Measurements from ENCODE around the gene ADPRHL1. TPM values are rescaled to one million over a fixed set of nuclear protein-coding genes. Genes with fewer than 3 reads are reported as not detected.

Gene ADPRHL1
- total RNA-seq, 1 experiment from 2014 or later = 1.4 TPM

DNA sequence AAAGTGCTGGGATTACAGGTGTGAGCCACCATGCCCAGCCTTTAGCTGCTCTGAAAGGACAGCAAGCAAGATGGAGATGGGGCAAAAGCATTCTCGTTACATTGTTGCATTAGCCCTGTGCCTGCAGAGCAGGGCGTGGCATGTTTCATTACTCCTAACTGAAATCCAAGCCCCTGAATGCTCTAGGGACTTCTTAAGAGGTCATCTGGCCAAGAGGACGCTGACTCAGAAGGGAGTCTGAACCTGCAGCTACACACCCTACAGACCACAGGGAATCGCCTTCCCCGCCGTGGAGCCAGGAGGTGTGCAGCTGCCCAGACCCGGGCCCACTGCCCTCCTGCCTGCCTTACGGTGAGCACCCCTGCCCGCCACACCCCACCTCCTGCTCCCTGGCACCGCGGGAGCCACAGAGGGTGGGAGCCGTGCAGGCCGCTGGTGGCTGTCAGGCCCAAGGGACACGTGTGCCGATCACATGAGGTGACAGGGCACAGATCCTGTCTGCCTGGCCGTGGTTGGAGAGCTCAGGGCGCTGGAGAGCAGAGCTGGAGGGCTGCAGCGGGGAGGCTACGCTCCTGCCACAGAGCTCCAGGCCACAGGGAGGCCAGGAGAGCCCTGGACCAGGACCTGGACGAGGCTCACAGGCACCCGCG lies 27.2 kb downstream of the ADPRHL1 start:
- no peaks in the 10 kb centered on the region for H3K27me3 ChIP-seq (ENCODE audit: control insufficient read depth, insufficient read depth, low read length)
- no peak for DNase-seq

DNA sequence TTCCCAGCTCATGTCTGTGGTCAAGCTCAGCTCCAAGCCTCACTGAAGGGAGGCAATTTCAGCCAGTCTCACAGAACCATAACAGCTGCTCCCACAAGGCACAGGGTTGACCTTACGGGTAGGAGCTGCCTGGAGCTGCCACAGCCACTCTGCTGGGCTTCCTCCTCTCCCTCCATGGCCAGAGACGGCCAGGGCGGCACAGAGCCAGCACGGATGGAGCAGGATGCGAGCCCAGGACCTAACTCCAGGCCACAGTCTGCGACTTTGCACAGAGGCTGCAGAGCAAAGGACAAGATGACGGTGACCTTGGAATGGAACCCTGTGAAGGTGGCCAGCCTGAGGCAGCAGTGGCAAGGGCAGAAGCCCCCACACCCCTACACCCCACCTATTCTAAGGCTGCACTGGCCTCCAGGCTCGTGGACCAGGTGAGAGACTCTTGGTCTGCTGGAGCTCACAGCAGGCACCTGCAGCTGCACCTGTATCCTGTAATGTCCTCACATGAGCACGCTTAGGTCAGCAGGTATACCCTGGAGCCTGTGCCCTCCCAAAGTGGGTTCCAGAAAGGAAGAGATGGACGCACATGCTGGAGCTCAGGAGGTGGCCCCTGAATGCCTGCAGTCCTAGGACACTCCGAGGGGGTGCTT lies 29.6 kb downstream of the ADPRHL1 start:
- Histone ChIP-seq H3K27me3 (ENCODE audit: control insufficient read depth, insufficient read depth, low read length) (no peaks in the 10 kb centered on the region; the same call in 1 of the 2 replicates), H3K4me3 (ENCODE audit: insufficient read depth, low read depth, low read length) (no peak overlapping the region), H3K36me3 (replicated peaks; ENCODE audit: control insufficient read depth, insufficient read depth, low read length) (no peaks in the 10 kb centered on the region)
- no peak for DNase-seq

More for the DNA sequence above, 27.2 kb downstream of the ADPRHL1 start:
- H3K36me3 ChIP-seq (replicated peaks; ENCODE audit: control insufficient read depth, insufficient read depth, low read length) = no peaks in the 10 kb centered on the region
- H3K4me3 ChIP-seq (ENCODE audit: insufficient read depth, low read depth, low read length) = no peak overlapping the region

- H3K36me3 ChIP-seq (replicated peaks; ENCODE audit: control insufficient read depth, insufficient read depth, low read length) = no peaks in the 10 kb centered on the region
- no peak overlapping the region for H3K4me3 ChIP-seq (ENCODE audit: insufficient read depth, low read depth, low read length)
- DNase-seq = no peak
- H3K27me3 ChIP-seq (ENCODE audit: control insufficient read depth, insufficient read depth, low read length) = no peaks in the 10 kb centered on the region; the same call in 1 of the 2 replicates
Observed at GRCh38 chr13:113422807-113423519, 30.3 kb downstream of the ADPRHL1 start.

DNA sequence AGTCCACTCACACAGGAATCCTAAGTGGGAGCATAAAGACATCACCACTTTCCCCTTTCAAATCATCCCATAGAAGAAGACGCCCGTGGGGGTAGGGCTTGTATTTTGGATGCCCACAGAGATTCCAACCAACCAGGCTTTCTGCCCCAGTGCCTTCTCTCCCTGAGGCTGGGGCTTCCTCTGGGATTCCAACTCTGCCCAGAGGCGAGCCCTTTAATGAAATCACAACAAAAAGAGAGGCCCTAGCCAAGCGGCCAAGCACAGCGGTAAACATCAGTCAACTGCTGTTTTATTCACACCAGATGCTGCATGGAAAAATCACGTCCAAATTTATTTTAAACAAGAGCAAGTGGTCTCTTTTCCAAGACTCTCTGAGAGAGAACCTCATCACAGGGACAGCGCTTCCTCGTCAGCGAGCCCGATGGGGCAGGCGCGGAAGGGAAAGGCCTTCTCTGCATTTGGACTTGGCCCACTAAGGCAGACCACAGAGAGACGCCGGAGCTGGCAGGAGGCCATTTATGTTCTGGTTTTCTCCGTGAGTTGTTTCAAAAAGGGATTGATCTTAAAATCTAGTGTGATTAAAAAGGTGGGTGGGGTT lies 31.5 kb downstream of the ADPRHL1 start:
- Histone ChIP-seq H3K4me3 (ENCODE audit: insufficient read depth, low read depth, low read length) (no peak overlapping the region), H3K36me3 (replicated peaks; ENCODE audit: control insufficient read depth, insufficient read depth, low read length) (no peaks in the 10 kb centered on the region), H3K27me3 (ENCODE audit: control insufficient read depth, insufficient read depth, low read length) (no peaks in the 10 kb centered on the region; the same call in 1 of the 2 replicates)
- no peak for DNase-seq

- Histone ChIP-seq H3K4me3 (ENCODE audit: insufficient read depth, low read depth, low read length) (no peak overlapping the region), H3K36me3 (replicated peaks; ENCODE audit: control insufficient read depth, insufficient read depth, low read length) (no peaks in the 10 kb centered on the region), H3K27me3 (ENCODE audit: control insufficient read depth, insufficient read depth, low read length) (no peaks in the 10 kb centered on the region; the same call in 1 of the 2 replicates)
- DNase-seq = peak; percentile 90
Observed at GRCh38 chr13:113420833-113421600, 32.3 kb downstream of the ADPRHL1 start.

DNA sequence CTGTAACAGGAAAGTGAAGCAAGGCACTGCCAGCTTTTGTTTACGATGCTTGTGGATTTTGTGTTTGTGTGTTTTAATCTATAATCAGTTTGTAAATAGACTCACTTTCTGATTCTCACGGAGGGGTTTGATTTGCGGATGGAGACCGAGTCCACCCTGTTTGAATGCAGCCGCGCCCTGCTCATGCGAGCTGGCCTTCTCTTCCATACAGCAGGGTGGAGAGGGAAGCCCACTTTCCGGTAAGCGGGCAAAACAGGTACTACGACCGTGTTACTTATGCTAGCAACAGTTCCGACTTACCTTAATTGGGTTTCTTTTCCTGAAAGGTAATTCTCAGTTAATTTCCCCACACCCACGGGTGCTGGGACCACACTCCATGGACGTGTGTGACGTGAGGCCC lies 33.1 kb downstream of the ADPRHL1 start:
- Histone ChIP-seq H3K36me3 (replicated peaks; ENCODE audit: control insufficient read depth, insufficient read depth, low read length) (no peaks in the 10 kb centered on the region), H3K27me3 (ENCODE audit: control insufficient read depth, insufficient read depth, low read length) (no peaks in the 10 kb centered on the region; the same call in 1 of the 2 replicates), H3K4me3 (ENCODE audit: insufficient read depth, low read depth, low read length) (no peak overlapping the region)
- no peak for DNase-seq

GRCh38 chr13:113419531-113420193 lies 33.6 kb downstream of the ADPRHL1 start:
- no peaks in the 10 kb centered on the region for H3K36me3 ChIP-seq (replicated peaks; ENCODE audit: control insufficient read depth, insufficient read depth, low read length)
- H3K4me3 ChIP-seq (ENCODE audit: insufficient read depth, low read depth, low read length) = no peak overlapping the region
- no peak for DNase-seq
- H3K27me3 ChIP-seq (ENCODE audit: control insufficient read depth, insufficient read depth, low read length) = no peaks in the 10 kb centered on the region; the same call in 1 of the 2 replicates

GRCh38 chr13:113418722-113419049 lies 34.6 kb downstream of the ADPRHL1 start:
- no peaks in the 10 kb centered on the region; the same call in 1 of the 2 replicates for H3K27me3 ChIP-seq (ENCODE audit: control insufficient read depth, insufficient read depth, low read length)
- no peak overlapping the region for H3K4me3 ChIP-seq (ENCODE audit: insufficient read depth, low read depth, low read length)
- DNase-seq = peak; percentile 44

GRCh38 chr13:113417836-113418721 lies 35.2 kb downstream of the ADPRHL1 start:
- Histone ChIP-seq H3K27me3 (ENCODE audit: control insufficient read depth, insufficient read depth, low read length) (no peaks in the 10 kb centered on the region; the same call in 1 of the 2 replicates), H3K4me3 (ENCODE audit: insufficient read depth, low read depth, low read length) (no peak overlapping the region), H3K36me3 (replicated peaks; ENCODE audit: control insufficient read depth, insufficient read depth, low read length) (no peaks in the 10 kb centered on the region)
- peak; percentile 52 for DNase-seq

More at GRCh38 chr13:113418722-113419049, 34.6 kb downstream of the ADPRHL1 start:
- H3K36me3 ChIP-seq (replicated peaks; ENCODE audit: control insufficient read depth, insufficient read depth, low read length) = no peaks in the 10 kb centered on the region

DNA sequence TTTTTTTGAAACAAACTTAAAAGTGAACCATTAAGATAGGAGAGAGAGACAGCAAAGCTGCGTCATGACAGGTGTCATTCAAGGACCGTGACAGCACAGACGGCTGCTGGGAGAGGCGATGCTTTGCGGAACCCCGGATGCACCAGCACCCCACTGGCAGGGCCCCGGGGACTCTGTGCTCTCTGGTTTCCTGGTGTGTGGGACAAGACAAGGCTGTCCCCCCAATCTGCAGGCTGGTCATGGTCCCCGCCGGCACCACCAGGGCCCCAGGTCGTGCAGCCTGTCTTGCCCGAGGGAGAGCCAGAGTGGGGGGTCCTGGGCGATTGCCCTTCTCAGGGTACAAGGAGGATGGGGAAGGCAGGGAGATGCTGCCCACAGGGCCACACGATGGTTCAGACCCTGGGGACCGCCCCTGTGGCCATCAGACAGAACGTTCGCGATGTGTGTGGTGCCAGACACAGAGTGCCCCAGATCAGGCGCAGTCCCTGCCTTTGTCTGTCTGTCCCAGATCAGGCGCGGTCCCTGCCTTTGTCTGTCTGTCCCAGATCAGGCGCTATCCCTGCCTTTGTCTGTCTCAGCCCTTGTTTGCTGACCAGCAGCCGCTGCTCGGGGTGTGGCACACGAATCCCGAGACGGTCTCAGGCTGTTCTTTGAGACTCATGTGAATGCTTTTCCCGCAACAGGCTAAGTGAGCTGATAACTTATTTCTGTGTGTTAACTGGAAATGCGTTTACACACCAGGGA lies 36.1 kb downstream of the ADPRHL1 start:
- no peak overlapping the region for H3K4me3 ChIP-seq (ENCODE audit: insufficient read depth, low read depth, low read length)
- no peaks in the 10 kb centered on the region for H3K36me3 ChIP-seq (replicated peaks; ENCODE audit: control insufficient read depth, insufficient read depth, low read length)
- DNase-seq = no peak
- no peaks in the 10 kb centered on the region; the same call in 1 of the 2 replicates for H3K27me3 ChIP-seq (ENCODE audit: control insufficient read depth, insufficient read depth, low read length)

DNA sequence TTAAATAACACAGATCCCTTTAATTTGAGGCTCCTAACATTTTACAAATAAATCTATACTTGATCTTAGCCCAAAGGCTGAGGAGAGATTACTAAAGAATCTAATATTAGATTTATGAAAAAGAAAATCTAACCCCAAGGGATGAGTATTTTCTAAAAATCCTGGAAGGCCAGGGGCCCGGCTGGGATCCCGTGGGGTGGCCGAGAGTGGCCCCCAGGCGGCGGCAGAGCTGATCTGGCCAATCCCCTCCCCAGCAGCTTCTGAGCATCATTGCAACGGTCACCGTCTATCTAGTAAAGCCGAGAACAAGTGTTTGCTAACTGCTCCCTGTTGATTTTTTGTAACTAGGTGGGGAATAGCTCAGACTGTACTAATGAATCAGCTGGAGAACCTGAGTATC lies 37.5 kb downstream of the ADPRHL1 start:
- Histone ChIP-seq H3K27me3 (ENCODE audit: control insufficient read depth, insufficient read depth, low read length) (no peaks in the 10 kb centered on the region; the same call in 1 of the 2 replicates), H3K36me3 (replicated peaks; ENCODE audit: control insufficient read depth, insufficient read depth, low read length) (no peaks in the 10 kb centered on the region), H3K4me3 (ENCODE audit: insufficient read depth, low read depth, low read length) (no peak overlapping the region)
- peak; percentile 79 for DNase-seq

GRCh38 chr13:113415032-113415431 lies 38.3 kb downstream of the ADPRHL1 start:
- no peak overlapping the region for H3K4me3 ChIP-seq (ENCODE audit: insufficient read depth, low read depth, low read length)
- no peaks in the 10 kb centered on the region for H3K36me3 ChIP-seq (replicated peaks; ENCODE audit: control insufficient read depth, insufficient read depth, low read length)
- no peak for DNase-seq
- no peaks in the 10 kb centered on the region; the same call in 1 of the 2 replicates for H3K27me3 ChIP-seq (ENCODE audit: control insufficient read depth, insufficient read depth, low read length)

Data from H7 (cell line).